ENCODE results near the gene MED27.

- no peak for TF ChIP-seq POLR2A (IDR thresholded peaks at IDR 0.05)
- no peak for TF ChIP-seq CTCF (IDR thresholded peaks at IDR 0.05)
Observed at GRCh38 chr9:131965841-131966240, 113.8 kb downstream of the MED27 start.
